ENCODE measurements around the gene CACNA1C.
A peak's percentile ranks its signal among the peaks of the same experiment; 100 is the strongest.

The CACNA1C gene

GRCh38 chr12:2160043-2160442 is 107.3 kb downstream of the CACNA1C start:
- Histone ChIP-seq H3K27ac (no peak overlapping the region), H3K4me3 (no peak overlapping the region)

DNA sequence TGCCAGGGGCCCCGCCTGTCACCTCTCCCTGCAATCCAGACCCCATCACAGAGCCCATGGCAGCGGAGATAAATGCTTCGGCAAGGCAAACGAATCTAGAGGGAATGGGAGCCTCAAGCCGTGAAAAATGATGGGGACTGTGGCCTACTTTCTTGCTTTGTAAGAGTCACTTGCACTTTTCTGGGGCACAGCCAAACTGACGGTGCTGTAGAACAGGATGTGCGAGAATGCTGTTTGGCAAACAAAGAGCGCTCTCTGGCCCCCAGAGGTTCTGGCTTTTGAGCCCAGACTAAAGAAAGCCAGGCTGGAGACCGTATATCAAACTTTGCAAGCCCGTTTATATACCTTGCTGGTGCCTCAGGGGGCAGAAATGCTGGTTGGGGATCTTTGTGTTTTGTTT is 108.7 kb downstream of the CACNA1C start:
- Histone ChIP-seq H3K27ac (peak overlapping the region in 2 of 21 experiments; percentile 24 to 34), H3K4me3 (no peak overlapping the region)

- Histone ChIP-seq H3K4me3 (no peak overlapping the region), H3K27ac (peak overlapping the region in 3 of 21 experiments; percentile 34 to 45 (median 42))
Observed at GRCh38 chr12:2163177-2163941, 110.6 kb downstream of the CACNA1C start.

DNA sequence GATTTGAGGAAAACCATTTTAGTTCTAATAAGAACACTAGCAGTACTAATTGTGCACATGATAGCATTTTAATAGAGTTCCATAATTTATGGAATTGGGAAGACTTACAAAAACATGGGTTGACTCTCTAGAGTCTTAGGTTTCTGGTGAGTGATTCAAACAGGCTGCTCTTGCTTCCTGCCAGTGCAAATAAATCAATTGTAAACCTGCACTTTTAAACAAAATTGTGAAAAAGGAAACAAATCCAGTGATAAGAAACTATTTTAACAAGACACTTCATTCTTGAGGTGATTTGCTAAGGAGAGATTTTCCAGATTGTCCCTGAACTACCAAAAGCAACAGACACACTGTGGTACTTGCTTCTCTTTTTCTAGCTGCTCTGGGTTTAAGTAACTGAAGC is 112.2 kb downstream of the CACNA1C start:
- Histone ChIP-seq H3K27ac (no peak overlapping the region), H3K4me3 (no peak overlapping the region)

GRCh38 chr12:2165927-2166326 is 113.1 kb downstream of the CACNA1C start:
- H3K27ac ChIP-seq: no peak overlapping the region
- H3K4me3 ChIP-seq: no peak overlapping the region

GRCh38 chr12:2166696-2167095 is 113.9 kb downstream of the CACNA1C start:
- Histone ChIP-seq H3K27ac (no peak overlapping the region), H3K4me3 (no peak overlapping the region)

GRCh38 chr12:2167231-2167630 is 114.4 kb downstream of the CACNA1C start:
- Histone ChIP-seq H3K27ac (no peak overlapping the region), H3K4me3 (no peak overlapping the region)

DNA sequence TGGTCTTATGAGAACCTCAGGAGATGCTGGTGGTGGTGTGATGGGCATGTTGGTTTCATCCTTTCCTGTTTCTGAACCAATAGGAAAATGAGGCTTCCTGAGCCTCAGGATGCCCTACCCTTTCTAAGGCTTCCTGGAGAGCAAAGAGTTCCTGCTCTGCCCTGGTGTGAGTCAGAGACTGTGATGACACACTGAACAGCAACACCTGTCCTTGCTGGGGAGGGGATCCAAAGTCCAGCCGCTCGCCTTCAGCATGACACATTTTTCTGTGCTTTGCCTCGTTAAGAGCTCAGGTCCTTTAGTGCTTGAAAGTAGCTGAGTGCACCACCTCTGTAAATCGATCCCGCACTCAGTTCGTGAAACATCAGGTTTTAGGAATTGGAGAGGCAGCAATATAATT is 116.0 kb downstream of the CACNA1C start:
- no peak overlapping the region for H3K4me3 ChIP-seq
- no peak overlapping the region for H3K27ac ChIP-seq

- no peak overlapping the region for H3K27ac ChIP-seq
Observed at GRCh38 chr12:2169489-2169888, 116.7 kb downstream of the CACNA1C start.

DNA sequence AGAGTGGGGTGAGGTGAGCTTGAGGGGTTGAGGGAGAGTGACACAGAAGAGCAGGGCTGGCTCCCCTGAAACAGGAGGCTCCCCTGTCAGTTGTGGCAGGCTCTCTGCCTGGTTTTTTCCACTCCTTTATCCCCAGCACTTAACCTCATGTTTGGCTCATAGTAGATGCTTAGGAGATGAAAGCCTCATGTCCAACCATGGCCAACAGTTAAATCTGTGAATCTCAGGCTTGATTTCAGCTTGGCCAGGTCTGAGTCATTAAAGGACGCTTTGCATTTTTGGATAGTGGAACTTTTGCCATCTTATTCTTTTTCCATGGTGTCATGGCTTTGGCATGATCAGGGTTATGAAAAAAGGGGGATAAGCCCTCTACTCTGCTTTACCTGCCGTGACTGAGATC is 117.2 kb downstream of the CACNA1C start:
- Histone ChIP-seq H3K4me3 (no peak overlapping the region), H3K27ac (no peak overlapping the region)

More at GRCh38 chr12:2169489-2169888, 116.7 kb downstream of the CACNA1C start:
- H3K4me3 ChIP-seq: no peak overlapping the region

DNA sequence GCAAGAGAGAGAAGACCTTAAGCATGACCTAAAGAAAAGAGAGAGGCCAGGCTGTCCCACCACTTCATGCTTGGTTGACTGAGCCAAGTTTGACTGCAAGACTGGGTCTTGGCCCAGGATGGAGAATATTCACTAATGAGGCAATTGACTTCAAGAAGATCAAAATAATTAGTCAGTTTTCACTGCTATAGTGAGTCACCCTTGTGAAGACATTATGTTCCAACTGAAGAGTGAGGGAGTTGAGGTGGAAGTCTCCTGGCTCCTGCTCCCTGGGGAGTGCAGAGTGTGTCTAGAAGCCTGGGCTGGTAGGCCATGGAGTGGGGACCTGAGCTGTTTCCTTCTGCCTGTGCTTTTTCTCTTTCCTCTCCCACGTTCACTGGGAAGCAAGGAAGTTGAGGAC is 117.6 kb downstream of the CACNA1C start:
- no peak overlapping the region for H3K27ac ChIP-seq
- H3K4me3 ChIP-seq: no peak overlapping the region

GRCh38 chr12:2171672-2172426 is 119.1 kb downstream of the CACNA1C start:
- Histone ChIP-seq H3K27ac (no peak overlapping the region), H3K4me3 (no peak overlapping the region)

DNA sequence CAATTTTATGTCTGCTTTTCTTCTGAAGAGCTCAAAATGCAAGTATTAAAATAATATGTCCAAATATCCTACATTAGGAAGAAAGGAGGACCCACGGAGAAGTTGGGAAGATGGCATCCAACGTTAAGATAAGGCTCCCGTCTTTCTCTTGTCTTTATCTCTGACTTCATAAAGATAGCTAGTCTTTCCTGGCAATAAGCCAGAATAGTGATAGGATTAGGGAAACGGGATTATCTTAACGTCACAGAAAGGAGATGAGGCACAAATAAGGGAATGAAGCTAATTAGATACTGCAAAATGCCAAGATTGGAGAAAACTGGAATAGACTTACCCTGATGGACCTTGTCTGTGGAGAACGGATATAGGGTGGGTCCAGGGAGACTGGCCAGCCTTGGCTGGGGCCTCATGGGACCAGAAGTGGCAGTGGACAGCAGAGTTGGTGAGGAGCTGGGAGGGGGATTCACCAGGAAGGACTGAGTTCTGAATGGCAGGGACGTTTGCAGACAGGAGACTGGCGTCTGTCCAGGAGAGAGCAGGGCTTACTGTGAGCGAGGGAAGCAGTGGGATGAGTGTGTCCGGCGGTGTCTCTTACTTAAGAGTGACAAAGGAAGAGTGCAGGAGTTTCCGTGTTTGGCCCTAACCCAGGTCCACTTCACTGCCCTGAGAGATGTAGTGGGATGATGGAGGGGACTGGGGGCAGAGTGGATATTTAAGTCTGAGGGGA is 119.9 kb downstream of the CACNA1C start:
- H3K27ac ChIP-seq: no peak overlapping the region
- H3K4me3 ChIP-seq: no peak overlapping the region

DNA sequence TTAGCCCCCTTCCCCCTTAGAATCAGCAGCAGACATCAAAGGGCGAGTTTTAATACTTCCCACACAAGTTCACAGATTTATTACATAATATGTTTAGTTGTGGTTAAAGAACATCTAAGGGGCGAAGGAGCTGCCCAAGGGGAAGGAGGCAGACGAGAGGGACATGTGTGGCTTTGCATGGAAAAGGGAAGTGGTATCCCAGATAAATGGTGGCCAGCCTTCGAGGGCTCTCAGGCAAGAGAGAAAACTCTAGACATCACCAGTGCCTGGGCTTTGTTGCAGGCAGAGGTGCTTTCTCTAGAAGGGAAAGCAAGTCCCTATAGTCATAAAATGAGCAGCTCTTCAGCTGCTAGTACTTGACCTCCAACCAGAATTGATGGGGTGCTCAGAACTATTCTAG is 121.2 kb downstream of the CACNA1C start:
- Histone ChIP-seq H3K4me3 (no peak overlapping the region), H3K27ac (no peak overlapping the region)

DNA sequence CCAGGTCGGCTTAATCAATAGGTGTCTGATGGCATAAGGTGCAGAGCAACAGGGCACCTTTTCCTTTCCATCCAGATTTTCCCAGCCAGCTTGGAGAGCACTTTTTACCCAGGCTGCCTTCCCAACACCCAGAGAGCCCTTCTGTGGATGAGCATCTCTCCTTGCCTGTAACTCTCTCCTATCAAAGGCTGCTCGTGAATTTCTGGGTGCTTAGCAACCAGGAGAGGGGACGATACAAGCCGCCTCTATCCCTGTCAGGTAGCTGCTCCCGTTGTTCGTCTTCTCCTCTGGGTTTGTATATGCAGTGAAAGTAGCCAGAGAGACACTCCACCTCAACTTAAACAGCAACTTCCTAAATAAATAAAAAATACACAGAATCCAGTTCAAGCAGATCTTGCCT is 124.2 kb downstream of the CACNA1C start:
- Histone ChIP-seq H3K27ac (no peak overlapping the region), H3K4me3 (no peak overlapping the region)

GRCh38 chr12:2177751-2178150 is 125.0 kb downstream of the CACNA1C start:
- no peak overlapping the region for H3K4me3 ChIP-seq
- H3K27ac ChIP-seq: no peak overlapping the region

- Histone ChIP-seq H3K27ac (peak overlapping the region in 3 of 21 experiments; percentile 66 to 79 (median 69)), H3K4me3 (no peak overlapping the region)
Observed at GRCh38 chr12:2179058-2179457, 126.3 kb downstream of the CACNA1C start.

DNA sequence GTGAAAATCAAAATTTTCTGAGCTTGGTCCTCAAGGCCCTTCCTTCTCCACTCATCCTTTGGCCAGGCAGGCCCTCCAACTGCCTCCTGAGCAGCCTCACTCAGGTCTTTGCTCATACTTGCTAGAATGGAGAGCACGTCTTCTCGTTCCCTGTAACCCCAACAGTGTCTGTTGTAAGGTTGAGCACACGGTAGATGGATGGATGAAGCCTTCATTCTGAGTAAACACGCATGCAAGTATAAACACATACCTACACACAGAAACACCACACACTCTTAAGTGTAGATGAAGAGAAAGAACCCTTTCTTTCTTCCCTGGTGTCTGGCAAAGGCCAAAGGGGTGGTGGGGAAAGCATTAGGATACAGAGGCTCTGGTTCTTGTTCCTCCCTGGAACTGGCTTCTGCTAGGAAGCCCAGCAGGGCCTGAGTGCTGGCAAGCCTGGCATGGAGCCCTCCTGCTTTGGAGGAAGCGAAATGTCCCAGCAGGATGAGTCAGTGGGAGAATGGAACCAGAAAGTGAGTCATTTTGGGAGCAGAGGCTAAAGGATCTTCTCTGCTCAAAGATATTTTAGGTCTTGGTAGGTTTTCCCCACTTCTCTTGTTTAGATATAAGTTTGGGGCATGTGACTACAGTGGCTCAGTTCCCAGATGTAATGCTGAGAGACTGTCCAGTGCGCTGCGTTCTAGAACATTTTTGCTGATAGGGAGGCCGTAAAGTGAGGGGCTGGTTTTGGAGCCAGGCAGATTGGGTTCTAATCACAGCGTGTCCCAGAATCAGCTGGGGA is 127.4 kb downstream of the CACNA1C start:
- peak overlapping the region in 18 of 21 experiments; percentile 8 to 79 (median 42) for H3K27ac ChIP-seq
- no peak overlapping the region for H3K4me3 ChIP-seq

DNA sequence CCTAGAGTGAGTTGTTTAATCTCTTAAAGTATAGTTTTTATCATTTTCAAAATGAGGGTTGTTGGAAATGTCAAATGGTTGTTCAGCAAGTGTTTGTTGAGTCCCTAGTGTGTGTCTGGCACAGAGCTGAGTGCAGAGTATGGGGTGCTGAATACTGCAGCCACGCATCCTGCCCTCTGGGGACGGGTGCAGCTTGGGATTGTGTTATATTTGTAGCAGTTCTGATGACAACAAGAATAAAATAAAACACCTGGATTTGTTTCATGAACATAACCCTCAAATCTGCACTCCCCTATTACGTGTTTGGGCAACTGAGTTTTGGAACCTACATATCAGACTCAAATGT is 127.9 kb downstream of the CACNA1C start:
- H3K4me3 ChIP-seq: no peak overlapping the region
- H3K27ac ChIP-seq: peak overlapping the region in 14 of 21 experiments; percentile 12 to 79 (median 42)
